ENCODE measurements around the gene RETN.

DNA sequence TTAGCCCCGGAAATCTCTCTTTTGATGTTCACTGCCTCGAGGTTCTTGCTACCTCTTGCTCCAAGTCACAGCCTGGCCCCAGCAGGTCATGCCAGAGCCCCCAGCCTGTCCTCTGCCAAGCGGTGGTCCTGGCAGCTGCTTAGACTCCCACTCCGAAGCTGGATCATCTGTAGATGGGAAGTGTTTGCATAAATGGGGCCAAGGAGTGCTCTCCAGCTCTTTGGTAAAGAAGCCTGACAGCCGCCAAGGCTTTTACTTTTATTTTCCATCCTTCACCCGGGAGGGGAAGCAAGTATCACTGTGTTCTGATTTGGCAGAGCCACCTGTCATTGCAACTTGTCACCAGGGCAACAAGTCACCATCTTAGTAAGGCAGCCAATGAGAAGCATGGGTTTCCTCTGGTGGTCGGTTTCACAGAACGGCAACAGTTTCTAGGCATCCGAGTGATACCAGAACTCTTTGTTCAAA, 10.6 kb upstream of the RETN start:
- TF ChIP-seq, protein P1, sequence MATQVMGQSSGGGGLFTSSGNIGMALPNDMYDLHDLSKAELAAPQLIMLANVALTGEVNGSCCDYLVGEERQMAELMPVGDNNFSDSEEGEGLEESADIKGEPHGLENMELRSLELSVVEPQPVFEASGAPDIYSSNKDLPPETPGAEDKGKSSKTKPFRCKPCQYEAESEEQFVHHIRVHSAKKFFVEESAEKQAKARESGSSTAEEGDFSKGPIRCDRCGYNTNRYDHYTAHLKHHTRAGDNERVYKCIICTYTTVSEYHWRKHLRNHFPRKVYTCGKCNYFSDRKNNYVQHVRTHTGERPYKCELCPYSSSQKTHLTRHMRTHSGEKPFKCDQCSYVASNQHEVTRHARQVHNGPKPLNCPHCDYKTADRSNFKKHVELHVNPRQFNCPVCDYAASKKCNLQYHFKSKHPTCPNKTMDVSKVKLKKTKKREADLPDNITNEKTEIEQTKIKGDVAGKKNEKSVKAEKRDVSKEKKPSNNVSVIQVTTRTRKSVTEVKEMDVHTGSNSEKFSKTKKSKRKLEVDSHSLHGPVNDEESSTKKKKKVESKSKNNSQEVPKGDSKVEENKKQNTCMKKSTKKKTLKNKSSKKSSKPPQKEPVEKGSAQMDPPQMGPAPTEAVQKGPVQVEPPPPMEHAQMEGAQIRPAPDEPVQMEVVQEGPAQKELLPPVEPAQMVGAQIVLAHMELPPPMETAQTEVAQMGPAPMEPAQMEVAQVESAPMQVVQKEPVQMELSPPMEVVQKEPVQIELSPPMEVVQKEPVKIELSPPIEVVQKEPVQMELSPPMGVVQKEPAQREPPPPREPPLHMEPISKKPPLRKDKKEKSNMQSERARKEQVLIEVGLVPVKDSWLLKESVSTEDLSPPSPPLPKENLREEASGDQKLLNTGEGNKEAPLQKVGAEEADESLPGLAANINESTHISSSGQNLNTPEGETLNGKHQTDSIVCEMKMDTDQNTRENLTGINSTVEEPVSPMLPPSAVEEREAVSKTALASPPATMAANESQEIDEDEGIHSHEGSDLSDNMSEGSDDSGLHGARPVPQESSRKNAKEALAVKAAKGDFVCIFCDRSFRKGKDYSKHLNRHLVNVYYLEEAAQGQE (IDR thresholded peaks at IDR 0.05; ENCODE audit: insufficient read depth in 1 of 2, low read depth in 2 of 2, low read length in 2 of 2) = no peak
- TF ChIP-seq SIN3A (IDR thresholded peaks at IDR 0.05; ENCODE audit: borderline replicate concordance, insufficient read depth, low read length) (no peak), POLR2AphosphoS5 (IDR thresholded peaks at IDR 0.05; ENCODE audit: low read depth, low read length) (no peak), TAF1 (IDR thresholded peaks at IDR 0.05; ENCODE audit: borderline replicate concordance, insufficient read depth, low read length) (no peak), FOXP2 (optimal IDR thresholded peaks at IDR 0.05; ENCODE audit: borderline replicate concordance, extremely low read depth, extremely low read length, insufficient read depth) (no peak)
